GM19043 (cell line): Measurements from ENCODE around the gene PDK2.

Source experiments
- ATAC-seq: cut with Tn5 transposase; IDR thresholded peaks from one replicate; pipeline ENCODE4 v1.9.1; 2021; ENCODE audit warnings: low read depth; ENCODE audit not compliant: unreplicated experiment

PDK2 gene

GRCh38 chr17:50146927-50147665, 51.9 kb downstream of the PDK2 start:
- ATAC-seq = no peak

DNA sequence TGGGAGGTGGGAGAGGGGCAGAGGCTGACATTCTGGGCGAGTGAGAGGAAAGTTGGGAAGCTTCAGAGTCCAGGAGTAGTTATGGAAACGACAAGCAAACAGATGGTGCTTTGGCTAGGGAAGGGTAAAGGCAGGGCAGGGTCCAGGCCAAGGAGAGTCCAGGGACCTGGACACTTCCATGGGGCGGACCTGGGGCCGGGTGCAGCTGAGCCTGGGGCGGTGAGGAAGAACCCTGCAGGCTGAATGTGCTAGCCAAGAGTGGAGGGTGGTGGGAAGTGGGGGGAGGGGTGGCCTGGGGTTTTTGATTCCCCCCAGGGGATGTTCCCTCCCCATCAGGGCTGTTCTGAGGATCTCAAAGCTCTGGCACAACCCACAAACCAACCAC, 52.7 kb downstream of the PDK2 start:
- ATAC-seq = no peak

DNA sequence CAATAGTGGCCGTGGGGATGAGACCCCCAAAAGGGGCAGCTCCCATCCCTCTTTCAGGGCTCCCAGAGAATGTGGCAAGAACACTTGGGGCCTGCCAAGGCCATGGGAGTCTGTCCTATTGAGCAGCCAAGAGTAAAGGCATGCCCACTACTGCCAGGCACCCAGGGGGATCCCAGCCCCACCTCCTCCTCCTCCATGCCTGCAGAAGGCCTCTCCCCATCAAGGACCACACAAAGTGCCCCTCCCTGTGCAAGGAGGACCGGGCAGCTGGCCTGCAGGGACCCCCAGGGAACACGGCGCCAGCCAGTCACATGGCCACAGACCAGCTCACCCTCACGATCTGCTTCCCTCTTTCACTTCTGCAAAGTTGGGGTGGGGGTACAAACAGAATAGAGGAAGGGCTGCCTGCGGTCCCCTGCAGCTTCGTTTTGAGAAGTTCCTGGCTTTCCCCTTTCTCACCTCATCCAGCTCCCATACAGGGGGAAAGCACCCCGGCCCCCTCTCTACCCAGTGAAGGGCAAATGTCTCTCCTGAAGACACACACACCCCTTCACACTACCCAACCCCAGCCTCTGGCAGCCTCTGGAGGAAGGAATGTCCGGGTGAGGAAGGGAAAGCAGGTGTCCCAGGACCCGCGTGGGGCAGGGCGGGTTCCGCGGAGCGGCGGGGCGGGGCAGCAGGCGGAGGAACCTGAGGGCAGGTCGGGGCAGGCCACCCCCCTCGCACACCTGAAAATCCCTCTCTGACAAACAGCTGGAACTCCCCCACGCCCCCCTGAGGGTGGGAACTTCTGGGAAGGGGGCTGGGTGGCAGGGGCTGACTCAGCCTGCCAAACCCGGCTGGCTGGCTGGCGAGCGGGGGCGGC, 53.3 kb downstream of the PDK2 start:
- no peak for ATAC-seq

DNA sequence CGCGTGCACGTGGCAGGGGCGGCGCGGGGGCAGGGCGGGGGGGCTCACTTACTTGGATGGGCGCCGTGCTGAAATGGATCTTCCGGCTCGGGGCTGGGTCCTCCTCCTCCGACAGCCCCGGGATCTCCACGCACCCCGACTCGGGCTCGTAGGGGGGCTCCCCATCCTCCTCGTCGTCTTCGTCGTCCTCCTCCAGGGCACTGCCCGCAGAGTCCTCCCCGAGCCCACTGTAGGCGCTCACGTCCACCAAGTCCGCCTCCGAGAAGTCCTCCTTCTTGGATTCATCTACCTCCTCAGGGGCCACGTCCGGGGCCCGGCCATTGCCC, 53.9 kb downstream of the PDK2 start:
- ATAC-seq = no peak

DNA sequence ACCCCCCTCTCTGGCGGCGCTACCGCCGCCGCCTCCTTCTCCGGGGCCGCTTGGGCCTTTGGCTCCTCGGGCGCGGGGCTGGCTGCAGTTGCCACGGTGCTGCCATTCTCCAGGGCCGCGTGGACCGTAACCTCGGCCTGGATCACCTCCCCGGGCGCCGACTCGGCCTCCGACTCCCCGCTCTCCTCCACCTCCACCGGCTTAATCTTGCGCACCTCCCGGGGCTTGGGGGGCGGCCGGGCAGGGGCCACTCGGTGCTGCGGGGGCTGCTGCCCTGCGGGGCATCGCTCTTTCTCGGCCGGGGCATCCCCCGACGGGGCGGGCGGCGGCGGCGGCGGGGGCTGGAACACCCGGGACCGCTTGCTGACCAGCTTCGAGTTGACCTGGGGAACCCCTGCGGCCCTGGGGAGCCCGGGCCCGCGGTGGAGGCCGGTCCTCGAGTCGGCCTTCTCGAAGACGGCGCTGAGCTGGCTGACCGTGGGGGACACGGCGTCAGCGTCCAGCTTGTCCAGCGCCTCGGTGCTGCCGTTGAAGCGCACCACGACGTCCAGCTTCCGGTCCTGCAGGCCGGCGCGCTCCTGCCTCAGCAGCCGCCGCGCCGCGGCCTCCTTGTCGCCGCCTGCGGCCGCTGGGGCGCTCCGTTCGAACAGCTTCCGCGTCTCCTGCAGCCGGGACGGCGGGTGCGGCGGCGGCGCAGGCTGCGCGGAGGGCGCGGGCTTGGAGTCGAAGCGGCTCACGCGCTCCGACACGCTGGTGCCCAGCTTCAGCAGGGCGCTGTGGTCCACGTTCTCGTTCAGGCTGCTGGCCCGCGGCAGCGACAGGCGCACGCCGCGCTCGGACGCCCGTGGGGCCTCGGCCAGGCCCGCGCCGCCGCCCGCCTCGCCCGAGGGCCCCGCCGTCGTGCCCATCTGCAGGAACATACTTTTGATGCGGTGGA, 54.5 kb downstream of the PDK2 start:
- ATAC-seq = no peak

DNA sequence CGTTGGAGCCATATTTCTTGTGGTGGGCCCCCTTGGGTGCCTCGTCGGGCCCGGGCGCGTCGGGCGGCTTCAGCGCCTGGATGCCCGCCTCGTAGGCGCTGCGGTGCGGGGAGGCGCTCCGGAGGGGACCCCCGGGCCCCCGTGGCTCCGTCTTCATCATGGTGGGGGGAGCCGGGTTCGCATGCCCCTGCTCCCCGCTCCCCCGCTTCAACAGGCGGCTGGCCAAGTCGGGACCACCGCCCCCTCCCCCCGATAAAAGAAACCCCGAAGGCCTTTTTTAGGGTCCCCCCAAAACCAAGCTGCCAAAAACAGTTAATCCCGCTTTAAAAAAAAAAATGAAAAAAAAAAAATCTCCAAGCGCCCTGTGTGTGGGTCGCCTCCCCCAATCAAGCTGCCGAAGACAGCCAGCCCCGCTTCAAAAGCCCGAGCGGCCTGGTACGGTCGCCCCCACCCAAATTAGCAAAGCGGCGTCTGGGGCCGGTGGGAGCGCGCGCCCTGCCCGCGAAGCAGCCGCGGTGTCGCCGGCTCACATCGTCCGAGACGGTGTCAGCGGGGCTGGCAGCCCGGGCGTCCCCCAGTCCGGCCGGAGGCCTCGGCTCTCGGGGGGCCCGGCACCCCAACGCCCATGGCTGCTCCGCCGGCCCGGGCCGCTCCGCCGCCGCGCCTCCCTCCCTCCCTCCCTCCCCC, 55.3 kb downstream of the PDK2 start, which contains the start of gene PPP1R9B:
PPP1R9B (minus strand) TSS at position 324 of the 687 bp plus-strand sequence; CDS start at position 160, 164 bp downstream.
- no peak for ATAC-seq

DNA sequence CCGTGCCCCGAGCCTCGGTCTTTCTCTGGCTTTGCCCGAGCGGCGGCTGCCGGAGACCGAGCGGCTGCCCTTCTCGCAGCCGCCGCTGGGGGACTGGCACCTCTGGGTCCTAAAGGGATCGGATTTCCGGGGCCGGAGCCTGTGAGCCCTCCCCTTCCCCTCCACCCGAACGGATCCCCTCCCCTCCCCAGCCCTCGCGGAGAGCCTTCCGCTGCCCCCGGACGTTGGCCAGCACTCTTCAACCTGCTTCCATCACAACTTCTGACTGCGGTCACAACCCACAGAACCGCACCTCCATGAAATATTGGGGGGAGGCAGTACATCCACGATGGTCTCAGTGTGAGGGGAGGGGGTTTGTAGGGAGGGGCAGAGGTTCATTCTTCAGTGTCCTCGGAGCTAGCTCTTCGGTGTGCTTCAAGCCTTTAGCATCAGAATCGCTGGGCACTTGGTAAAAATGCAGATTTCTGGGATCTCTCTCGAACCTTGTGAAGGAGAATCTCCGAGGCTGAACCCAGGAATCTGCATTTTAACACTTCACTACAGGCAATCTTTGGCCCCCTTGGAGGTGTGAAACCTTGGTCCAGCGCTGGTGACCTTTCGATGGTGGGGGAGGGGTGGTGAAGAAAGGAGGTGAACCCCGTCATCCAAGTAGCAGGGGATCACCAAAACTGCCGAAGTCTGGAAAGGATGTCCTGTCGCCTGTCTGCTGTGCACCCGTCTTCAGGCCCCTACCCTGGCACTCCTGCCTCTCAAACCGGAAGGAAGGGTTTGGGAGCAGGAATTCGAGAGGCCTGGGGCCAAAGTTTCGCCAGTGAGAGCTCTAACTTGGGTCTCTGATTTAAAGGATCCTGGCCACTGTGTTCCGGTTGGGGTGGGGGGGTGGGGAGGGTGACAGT, 56.1 kb downstream of the PDK2 start:
- ATAC-seq = peak; percentile 41

DNA sequence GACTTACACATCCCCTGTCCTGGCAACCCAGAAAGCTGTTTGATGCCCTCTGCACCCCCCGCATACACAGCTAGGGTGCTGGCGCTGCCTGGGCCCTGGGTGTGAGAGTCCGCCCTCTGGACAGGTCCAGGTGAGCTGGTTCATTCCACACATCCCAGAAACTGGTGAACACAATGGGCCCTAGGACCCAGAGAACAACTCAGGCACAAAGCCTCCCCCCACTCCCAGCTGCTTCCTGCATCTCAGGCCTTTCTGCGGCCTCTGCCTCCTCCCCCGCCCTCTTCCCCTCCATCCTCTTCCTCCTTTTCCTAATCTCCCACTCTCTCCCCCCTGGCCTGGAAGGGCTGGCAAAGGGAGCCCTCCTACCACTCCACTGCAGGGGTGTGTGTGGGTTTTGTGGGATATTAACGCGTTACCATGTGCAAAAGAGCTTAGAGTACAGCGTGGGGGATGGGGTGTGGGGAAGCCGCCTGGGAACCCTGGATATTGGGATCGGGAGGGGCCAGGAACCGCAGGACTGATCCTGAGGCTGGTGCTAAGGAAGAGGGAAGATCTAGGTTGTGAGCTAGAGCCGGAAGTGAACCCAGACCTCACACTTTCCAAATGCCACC, 56.9 kb downstream of the PDK2 start:
- ATAC-seq = no peak

DNA sequence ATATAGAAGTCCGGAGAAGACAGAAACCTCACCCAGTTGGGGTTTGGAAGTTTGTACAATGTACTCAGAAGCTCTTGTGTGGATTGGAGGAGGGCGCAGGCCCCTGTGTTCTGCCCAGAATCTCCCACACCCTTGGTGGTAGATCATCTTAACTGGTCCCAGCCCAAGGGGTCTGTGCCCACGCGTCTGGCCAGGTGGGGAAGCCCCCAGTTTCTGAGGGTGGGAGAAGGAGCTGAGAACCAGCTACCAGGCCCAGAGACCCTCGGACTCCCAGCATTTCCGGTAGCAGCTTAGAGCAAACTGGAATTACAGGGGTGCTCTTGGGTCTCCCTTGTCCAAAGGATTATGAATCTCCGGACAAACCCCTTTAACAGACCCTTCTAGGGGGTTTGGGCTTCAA, 57.6 kb downstream of the PDK2 start:
- ATAC-seq = no peak

GRCh38 chr17:50153650-50154575, 58.8 kb downstream of the PDK2 start:
- no peak for ATAC-seq

DNA sequence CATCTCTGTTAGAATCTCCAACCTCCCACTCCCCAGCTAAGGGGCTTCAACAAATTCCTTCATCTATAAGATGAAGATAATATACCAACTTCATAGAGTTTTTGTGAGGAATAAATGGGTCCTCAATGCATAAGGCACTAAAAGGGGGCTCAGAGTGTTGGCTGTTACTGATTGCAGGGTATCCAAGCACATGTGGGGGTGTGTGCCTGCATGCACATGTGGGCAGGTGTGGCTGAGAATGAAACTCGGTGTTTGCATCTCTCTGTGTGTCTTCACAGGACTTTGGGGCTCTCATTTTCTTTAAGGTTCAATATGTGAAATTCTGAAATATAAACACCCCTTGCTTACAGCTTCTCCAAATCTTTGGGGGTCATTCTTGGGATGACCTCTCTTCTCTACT, 59.5 kb downstream of the PDK2 start:
- no peak for ATAC-seq

GRCh38 chr17:50155115-50155819, 60.1 kb downstream of the PDK2 start:
- no peak for ATAC-seq

GRCh38 chr17:50157891-50158290, 62.7 kb downstream of the PDK2 start:
- no peak for ATAC-seq

DNA sequence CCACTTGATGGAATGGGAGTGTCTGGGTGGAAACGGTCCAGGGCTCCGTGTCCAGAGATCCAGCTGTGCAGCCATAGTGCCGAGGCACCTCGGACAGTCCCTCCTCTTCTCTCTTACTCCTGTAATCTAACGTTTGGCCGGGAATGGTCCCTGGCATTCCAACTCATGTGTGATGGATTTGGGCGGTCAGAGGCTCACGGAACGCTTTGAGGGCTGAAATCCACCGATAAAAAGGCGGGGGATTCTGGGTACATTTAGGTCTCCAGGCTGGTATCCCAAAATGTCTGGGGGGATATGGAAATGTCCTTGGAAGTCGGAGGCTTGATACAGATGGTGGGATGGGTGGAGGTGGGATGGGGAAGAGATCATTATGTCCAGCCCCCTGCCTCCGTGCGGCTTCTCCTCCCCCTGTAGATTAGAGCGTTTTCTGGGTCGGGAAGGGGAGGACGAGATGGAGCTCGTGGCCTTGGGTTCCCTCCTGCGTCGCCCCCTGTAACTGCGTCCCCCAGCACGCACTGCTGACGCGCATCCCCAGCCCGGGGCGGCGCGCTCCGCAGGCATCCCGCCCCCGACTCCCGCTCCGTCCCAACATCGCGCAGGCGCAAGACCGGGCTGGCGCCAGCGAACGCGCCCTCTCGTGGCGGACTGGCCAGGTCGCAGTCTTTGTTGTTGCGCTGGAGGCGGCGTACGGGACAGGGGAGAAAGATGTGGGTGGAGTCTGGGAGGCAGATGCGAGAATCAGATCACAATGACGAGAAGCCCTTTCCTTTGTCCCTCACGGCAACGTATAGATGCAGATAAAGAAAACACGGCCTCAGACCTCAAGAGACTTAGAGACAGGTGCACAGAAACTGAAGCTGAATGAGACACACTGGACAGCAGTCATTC, 66.1 kb downstream of the PDK2 start:
- ATAC-seq = peak; percentile 79
